HepG2 (cell line): ENCODE results near the gene ELFN1. TPM values are rescaled to one million over a fixed set of nuclear protein-coding genes. Genes with fewer than 3 reads are reported as not detected.

ENCODE experiments used
- ATAC-seq: fragments of 200-7000 bp; cut with Tn5 transposase; 3 replicates; pipeline ENCODE4 v1.9.1; 2020; ENCODE audit warnings: mild to moderate bottlenecking, moderate library complexity
- BruUV-seq: library from RNA; stranded (reverse); fragments of 400-500 nt; replicated peaks from 2 replicates; lab custom pipeline; 2021; lab: Mats Ljungman, UMichigan
- CTCF ChIA-PET: fragments of 300-600 bp; formaldehyde crosslinking; extraction: SDS; loops from one replicate; lab custom pipeline; 2021; ENCODE audit warnings: low total read pairs, inconsistent platforms, low intra/inter-chr PET ratio; lab: Yijun Ruan, JAX
- POLR2A ChIA-PET: fragments of 350-600 bp; sonication (Branson Sonifier 250); formaldehyde crosslinking; loops from one replicate; lab custom pipeline; 2020; ENCODE audit warnings: antibody characterized with exemption, inconsistent platforms; lab: Yijun Ruan, JAX
- DNase-seq: peaks from one replicate; pipeline ENCODE4 v3.0.0-alpha.2; 2015; ENCODE audit warnings: low spot score
- FAIRE-seq: peaks from 3 replicates; lab custom pipeline; 2011; peaks lifted over from hg19 to GRCh38; lab: Jason Lieb, UNC
- H2AFZ ChIP-seq: one replicate; pipeline ENCODE4 v1.6.1; 2011; ENCODE audit warnings: low read length, inconsistent platforms
- H3K27ac ChIP-seq: fragments of 300-600 bp; 3 replicates; pipeline ENCODE4 v1.8.0; 2011; ENCODE audit warnings: mixed run types, mild to moderate bottlenecking, mixed read lengths, low read length, inconsistent platforms; ENCODE audit not compliant: insufficient read depth; ENCODE audit errors: extremely low read length
- H3K27me3 ChIP-seq, 2 experiments: fragments of 200-600 bp in 1 of 2; 2 replicates in 1 of 2; 3 replicates in 1 of 2; pipeline versions ENCODE4 v1.6.0 to v1.8.0; 2011; ENCODE audit warnings: low read length in 2 of 2, mild to moderate bottlenecking in 2 of 2, moderate library complexity in 2 of 2, inconsistent platforms in 1 of 2; ENCODE audit not compliant: insufficient read depth in 2 of 2, control insufficient read depth in 1 of 2
- H3K36me3 ChIP-seq, 2 experiments: fragments of 200-600 bp in 1 of 2; replicated peaks in 1 of 2; 2 replicates in 1 of 2; 3 replicates in 1 of 2; pipeline versions ENCODE4 v1.5.1 to v1.8.0; 2011; ENCODE audit warnings: low read length in 2 of 2, inconsistent platforms in 1 of 2; ENCODE audit not compliant: insufficient read depth in 2 of 2, control insufficient read depth in 1 of 2
- H3K4me1 ChIP-seq: 2 replicates; pipeline ENCODE4 v1.5.1; 2012; ENCODE audit warnings: low read length, inconsistent platforms; ENCODE audit not compliant: insufficient read depth
- H3K4me2 ChIP-seq: 2 replicates; pipeline ENCODE4 v1.6.0; 2011; ENCODE audit warnings: low read depth, low read length, inconsistent platforms
- H3K4me3 ChIP-seq, 3 experiments: fragments of 200-600 bp in 1 of 3; sonication (generic), shearing (Covaris generic) in 1 of 3; replicated peaks in 1 of 3; 2 replicates each; pipeline ENCODE4 v1.5.1; 2011 to 2016; ENCODE audit warnings: low read length in 3 of 3, inconsistent platforms in 2 of 3, low read depth in 2 of 3, mild to moderate bottlenecking in 2 of 3, control low read depth in 1 of 3, mixed read lengths in 1 of 3; ENCODE audit not compliant: insufficient read depth in 1 of 3
- H3K79me2 ChIP-seq: one replicate; pipeline ENCODE4 v1.6.1; 2011; ENCODE audit warnings: low read length, inconsistent platforms; ENCODE audit not compliant: insufficient read depth
- H3K9ac ChIP-seq: 2 replicates; pipeline ENCODE4 v1.6.0; 2011; ENCODE audit warnings: mild to moderate bottlenecking, low read depth, low read length, inconsistent platforms; ENCODE audit not compliant: insufficient read depth
- H3K9me3 ChIP-seq: 2 replicates; pipeline ENCODE4 v1.5.1; 2012; ENCODE audit warnings: mild to moderate bottlenecking, low read length
- H4K20me1 ChIP-seq: 2 replicates; pipeline ENCODE4 v1.6.0; 2011; ENCODE audit warnings: inconsistent platforms, mild to moderate bottlenecking, low read length, moderate library complexity; ENCODE audit not compliant: insufficient read depth
- GABPB1 ChIP-seq: IDR thresholded peaks from 2 replicates; pipeline ENCODE4 v1.6.1; 2016; ENCODE audit warnings: mild to moderate bottlenecking, missing genetic modification reagents, moderate library complexity, missing compliant biosample characterization
- GLI4 ChIP-seq: sonication (generic); formaldehyde crosslinking; IDR thresholded peaks from 2 replicates; pipeline ENCODE4 v1.5.1; 2020; ENCODE audit warnings: missing genetic modification reagents, mild to moderate bottlenecking, moderate library complexity, borderline replicate concordance
- KDM6A ChIP-seq: IDR thresholded peaks from 2 replicates; pipeline ENCODE4 v1.6.1; 2016; ENCODE audit warnings: low read depth
- NONO ChIP-seq, 2 experiments: fragments of 450-650 bp in 1 of 2; sonication (generic) in 1 of 2; formaldehyde crosslinking in 1 of 2; IDR thresholded peaks in 1 of 2; conservative IDR thresholded peaks in 1 of 2; 2 replicates each; pipeline versions ENCODE4 v1.6.1 to v1.8.0; 2017 to 2022; ENCODE audit warnings: mild to moderate bottlenecking in 1 of 2, missing genetic modification reagents in 1 of 2, moderate library complexity in 1 of 2
- PLRG1 ChIP-seq: fragments of 450-650 bp; conservative IDR thresholded peaks from 2 replicates; pipeline ENCODE4 v1.6.1; 2016
- RARA ChIP-seq: IDR thresholded peaks from 2 replicates; pipeline ENCODE4 v1.6.1; 2016; ENCODE audit warnings: missing genetic modification reagents, missing compliant biosample characterization
- RFXAP ChIP-seq: sonication (generic); formaldehyde crosslinking; IDR thresholded peaks from 2 replicates; pipeline ENCODE4 v1.4.0; 2020; ENCODE audit warnings: missing genetic modification reagents, borderline replicate concordance
- TBX3 ChIP-seq: fragments of 450-650 bp; IDR thresholded peaks from 2 replicates; pipeline ENCODE4 v1.6.1; 2017; ENCODE audit warnings: antibody characterized with exemption, mild to moderate bottlenecking, inconsistent platforms, borderline replicate concordance
- TGIF2 ChIP-seq: IDR thresholded peaks from 2 replicates; pipeline ENCODE4 v1.6.1; 2016; ENCODE audit warnings: control low read depth, missing compliant biosample characterization
- TRIM24 ChIP-seq: sonication (generic); formaldehyde crosslinking; IDR thresholded peaks from 2 replicates; pipeline ENCODE4 v1.8.0; 2022; ENCODE audit warnings: mild to moderate bottlenecking, missing genetic modification reagents
- ZNF20 ChIP-seq: sonication (generic); formaldehyde crosslinking; IDR thresholded peaks from 2 replicates; pipeline ENCODE4 v1.4.0; 2020; ENCODE audit warnings: mild to moderate bottlenecking, moderate library complexity, missing genetic modification reagents
- ZNF430 ChIP-seq: sonication (generic); formaldehyde crosslinking; IDR thresholded peaks from 2 replicates; pipeline ENCODE4 v1.9.0; 2021; ENCODE audit warnings: mild to moderate bottlenecking, missing genetic modification reagents
- ZNF446 ChIP-seq: sonication (generic); formaldehyde crosslinking; IDR thresholded peaks from 2 replicates; pipeline ENCODE4 v1.5.0; 2020; ENCODE audit warnings: mild to moderate bottlenecking, missing genetic modification reagents
- ZNF484 ChIP-seq: sonication (generic); formaldehyde crosslinking; IDR thresholded peaks from 2 replicates; pipeline ENCODE4 v1.5.1; 2020; ENCODE audit warnings: mild to moderate bottlenecking, low read depth, missing genetic modification reagents, borderline replicate concordance
- ZNF550 ChIP-seq: sonication (generic); formaldehyde crosslinking; IDR thresholded peaks from 2 replicates; pipeline ENCODE4 v1.4.0; 2020; ENCODE audit warnings: mild to moderate bottlenecking, missing genetic modification reagents, borderline replicate concordance
- ZNF569 ChIP-seq: sonication (generic); formaldehyde crosslinking; IDR thresholded peaks from 2 replicates; pipeline ENCODE4 v1.5.0; 2020; ENCODE audit warnings: mild to moderate bottlenecking, missing genetic modification reagents, moderate library complexity, borderline replicate concordance
- ZNF709 ChIP-seq: sonication (generic); formaldehyde crosslinking; IDR thresholded peaks from 2 replicates; pipeline ENCODE4 v1.5.0; 2020; ENCODE audit warnings: mild to moderate bottlenecking, missing genetic modification reagents
- ZSCAN12 ChIP-seq: sonication (generic); formaldehyde crosslinking; IDR thresholded peaks from 2 replicates; pipeline ENCODE4 v1.9.0; 2021; ENCODE audit warnings: mild to moderate bottlenecking, missing genetic modification reagents
- WGBS: methylation state at CpG from one replicate; pipeline ENCODE4 v1.1.6; 2017; ENCODE audit warnings: low lambda C conversion rate; 5-methylcytosine and 5-hydroxymethylcytosine counted together
- in situ Hi-C: cut with HindIII; loops from 2 replicates; pipeline ENCODE4 v1.10.0; 2017; ENCODE audit warnings: low pct_unique_long_range_greater_than_20kb; ENCODE audit not compliant: extremely low pct_ligation_motif_present
- intact Hi-C: fragments of 100-400 bp; cut with micrococcal nuclease; formaldehyde crosslinking; loops from one replicate; pipeline ENCODE4 v1.10.0; 2022; ENCODE audit not compliant: unreplicated experiment
- polyA plus RNA-seq, 8 experiments: library from polyadenylated mRNA; depleted of rRNA in 3 of 8; stranded (reverse) in 7 of 8; unstranded in 1 of 8; fragments of >200 nt; fragmentation: Illumina TruSeq in 4 of 8; extraction: Trizol in 4 of 8; gene quantifications; 2 replicates each; pipeline versions ENCODE4 v1.2.1 to v1.2.3, GENCODE V29; 2011 to 2016; ENCODE audit warnings: low read depth in 4 of 8, missing spikeins in 1 of 8, mixed read lengths in 1 of 8; ENCODE audit not compliant: insufficient read depth in 1 of 8
- total RNA-seq, 5 experiments: library from RNA; depleted of rRNA; stranded (reverse); fragments of >200 nt; fragmentation: Illumina TruSeq; extraction: Trizol; gene quantifications; 2 replicates each; pipeline ENCODE4 v1.2.3, GENCODE V29; 2016; ENCODE audit warnings: low read depth in 1 of 5
- TF ChIP-seq, protein P1 (sequence below): sonication (generic); formaldehyde crosslinking; IDR thresholded peaks from 2 replicates; pipeline ENCODE4; 2020; ENCODE audit warnings: missing genetic modification reagents, mild to moderate bottlenecking, borderline replicate concordance
- TF ChIP-seq, protein P2 (sequence below): sonication (generic); formaldehyde crosslinking; IDR thresholded peaks from 2 replicates; pipeline ENCODE4 v1.5.1; 2020; ENCODE audit warnings: missing genetic modification reagents, mild to moderate bottlenecking, borderline replicate concordance

The ELFN1 gene
- total and polyA plus RNA-seq, 2 of the 13 experiments (the other 11 are each of a cell fraction or from before 2014, with no cell fraction given): 0.13 to 0.18 TPM

DNA sequence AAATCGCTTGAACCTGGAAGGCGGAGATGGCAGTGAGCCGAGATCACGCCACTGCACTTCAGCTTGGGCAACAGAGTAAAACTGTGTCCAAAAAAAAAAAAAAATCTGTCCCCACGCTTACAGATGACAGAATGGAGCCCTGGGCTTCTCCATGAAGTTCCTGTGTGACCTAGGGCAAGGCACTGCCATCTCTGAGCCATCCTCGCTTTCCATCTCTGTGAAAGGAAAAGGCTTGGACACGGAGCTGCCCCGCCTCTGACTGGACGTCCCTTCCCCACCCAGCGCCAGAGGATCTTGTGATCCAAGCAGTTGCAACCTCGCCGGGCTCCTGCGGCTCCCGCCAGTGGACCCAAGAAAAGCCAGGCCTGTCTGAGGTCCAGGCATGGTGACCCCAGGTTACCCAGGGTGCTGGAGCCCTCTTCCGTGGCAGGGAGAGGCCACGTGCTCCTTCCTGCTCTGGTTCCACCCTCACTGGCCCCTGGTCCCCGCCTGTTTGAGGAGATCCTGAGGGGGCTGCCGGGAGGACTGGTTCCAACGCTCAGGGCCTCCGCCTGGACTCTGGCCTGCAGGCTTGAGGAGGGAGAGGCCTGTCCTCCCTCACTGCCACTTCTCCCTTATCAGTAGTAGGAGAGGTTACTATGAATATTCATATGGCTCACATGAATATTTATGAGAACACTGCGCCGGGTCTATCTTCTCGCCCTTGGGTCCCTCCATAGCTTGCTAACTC is 25.6 kb upstream of the ELFN1 start (continued):
- TF ChIP-seq ZNF569 (CRISPR knock-in tag): no peak
- TF ChIP-seq, protein P1, sequence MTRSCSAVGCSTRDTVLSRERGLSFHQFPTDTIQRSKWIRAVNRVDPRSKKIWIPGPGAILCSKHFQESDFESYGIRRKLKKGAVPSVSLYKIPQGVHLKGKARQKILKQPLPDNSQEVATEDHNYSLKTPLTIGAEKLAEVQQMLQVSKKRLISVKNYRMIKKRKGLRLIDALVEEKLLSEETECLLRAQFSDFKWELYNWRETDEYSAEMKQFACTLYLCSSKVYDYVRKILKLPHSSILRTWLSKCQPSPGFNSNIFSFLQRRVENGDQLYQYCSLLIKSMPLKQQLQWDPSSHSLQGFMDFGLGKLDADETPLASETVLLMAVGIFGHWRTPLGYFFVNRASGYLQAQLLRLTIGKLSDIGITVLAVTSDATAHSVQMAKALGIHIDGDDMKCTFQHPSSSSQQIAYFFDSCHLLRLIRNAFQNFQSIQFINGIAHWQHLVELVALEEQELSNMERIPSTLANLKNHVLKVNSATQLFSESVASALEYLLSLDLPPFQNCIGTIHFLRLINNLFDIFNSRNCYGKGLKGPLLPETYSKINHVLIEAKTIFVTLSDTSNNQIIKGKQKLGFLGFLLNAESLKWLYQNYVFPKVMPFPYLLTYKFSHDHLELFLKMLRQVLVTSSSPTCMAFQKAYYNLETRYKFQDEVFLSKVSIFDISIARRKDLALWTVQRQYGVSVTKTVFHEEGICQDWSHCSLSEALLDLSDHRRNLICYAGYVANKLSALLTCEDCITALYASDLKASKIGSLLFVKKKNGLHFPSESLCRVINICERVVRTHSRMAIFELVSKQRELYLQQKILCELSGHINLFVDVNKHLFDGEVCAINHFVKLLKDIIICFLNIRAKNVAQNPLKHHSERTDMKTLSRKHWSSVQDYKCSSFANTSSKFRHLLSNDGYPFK (CRISPR knock-in tag): 0 out of 2 replicates have a peak, but pooled peaks have one; percentile 22

DNA sequence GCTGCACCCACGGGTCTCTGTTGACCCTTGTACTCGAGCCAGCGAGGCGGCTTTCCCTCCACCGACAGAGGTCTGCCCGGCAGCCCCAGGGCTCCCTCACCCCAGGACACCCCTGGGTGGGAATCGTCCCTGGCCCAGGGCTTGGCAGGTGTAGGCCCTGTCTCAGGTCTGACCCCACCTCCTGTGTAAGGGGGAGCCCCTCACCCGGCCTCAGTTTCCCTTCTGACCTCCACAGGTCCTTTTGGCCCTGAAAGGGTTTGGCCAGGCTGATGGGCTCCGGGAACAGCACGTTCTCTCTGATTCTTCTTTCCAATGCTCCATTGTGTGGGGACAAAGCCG is 25.0 kb upstream of the ELFN1 start:
- H3K4me1 ChIP-seq: peaks cover 49% of the 10 kb centered on the region
- H3K79me2 ChIP-seq: no peaks in the 10 kb centered on the region
- WGBS: 3% methylated on average over 5 of the region's 11 CpGs
- no peaks in the 10 kb centered on the region for H4K20me1 ChIP-seq
- H2AFZ ChIP-seq: no peak overlapping the region
- FAIRE-seq: no peak
- ChIA-PET POLR2A (no interaction called here), CTCF (no interaction called here)
- no peak overlapping the region for H3K9ac ChIP-seq
- no peak for DNase-seq
- BruUV-seq: no TSS peak
- peaks cover 8 to 69% of the 10 kb centered on the region in 2 experiments for H3K27me3 ChIP-seq
- in situ Hi-C loops (no loop called here), intact Hi-C loops (no loop called here)
- peak overlapping the region; percentile 75 for H3K4me2 ChIP-seq
- H3K27ac ChIP-seq: no peak overlapping the region
- H3K4me3 ChIP-seq: peak overlapping the region in 1 of 3 experiments; percentile 63; a peak in 1 of 6 replicates
- H3K9me3 ChIP-seq: no peaks in the 10 kb centered on the region
- ATAC-seq: peak; percentile 75
- no peaks in the 10 kb centered on the region for H3K36me3 ChIP-seq
- TF ChIP-seq KDM6A (CRISPR knock-in tag) (no peak), RFXAP (CRISPR knock-in tag) (no peak), ZSCAN12 (CRISPR knock-in tag) (no peak), PLRG1 (no peak), NONO (IDR thresholded peaks at IDR 0.05) (no peak), NONO (CRISPR knock-in tag; conservative IDR thresholded peaks at IDR 0.05) (no peak), ZNF550 (CRISPR knock-in tag) (no peak), GLI4 (no peak), ZNF446 (no peak), GABPB1 (CRISPR knock-in tag) (no peak), ZNF20 (CRISPR knock-in tag) (no peak), ZNF484 (no peak), TRIM24 (no peak), TBX3 (no peak), ZNF430 (CRISPR knock-in tag) (0 out of 2 replicates have a peak, but pooled peaks have one; percentile 12), RARA (no peak), TGIF2 (no peak), ZNF709 (CRISPR knock-in tag) (no peak)
- TF ChIP-seq, protein P2, sequence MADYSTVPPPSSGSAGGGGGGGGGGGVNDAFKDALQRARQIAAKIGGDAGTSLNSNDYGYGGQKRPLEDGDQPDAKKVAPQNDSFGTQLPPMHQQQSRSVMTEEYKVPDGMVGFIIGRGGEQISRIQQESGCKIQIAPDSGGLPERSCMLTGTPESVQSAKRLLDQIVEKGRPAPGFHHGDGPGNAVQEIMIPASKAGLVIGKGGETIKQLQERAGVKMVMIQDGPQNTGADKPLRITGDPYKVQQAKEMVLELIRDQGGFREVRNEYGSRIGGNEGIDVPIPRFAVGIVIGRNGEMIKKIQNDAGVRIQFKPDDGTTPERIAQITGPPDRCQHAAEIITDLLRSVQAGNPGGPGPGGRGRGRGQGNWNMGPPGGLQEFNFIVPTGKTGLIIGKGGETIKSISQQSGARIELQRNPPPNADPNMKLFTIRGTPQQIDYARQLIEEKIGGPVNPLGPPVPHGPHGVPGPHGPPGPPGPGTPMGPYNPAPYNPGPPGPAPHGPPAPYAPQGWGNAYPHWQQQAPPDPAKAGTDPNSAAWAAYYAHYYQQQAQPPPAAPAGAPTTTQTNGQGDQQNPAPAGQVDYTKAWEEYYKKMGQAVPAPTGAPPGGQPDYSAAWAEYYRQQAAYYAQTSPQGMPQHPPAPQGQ (CRISPR knock-in tag): no peak
